MM.1S (cell line): ENCODE data around the gene ALDH1L2.

ENCODE experiments used
- EZH2 ChIP-seq: fragments of 300-600 bp; sonication (generic); optimal IDR thresholded peaks from 2 replicates; pipeline ENCODE3; 2017; ENCODE audit warnings: low read depth, mild to moderate bottlenecking, antibody characterized with exemption, low read length, mixed read lengths
- TF ChIP-seq, protein P1 (sequence below): fragments of 300-600 bp; sonication (generic); IDR thresholded peaks from 2 replicates; pipeline ENCODE4 v1.5.1; 2016; ENCODE audit warnings: antibody characterized with exemption, low read length, mixed read lengths

DNA sequence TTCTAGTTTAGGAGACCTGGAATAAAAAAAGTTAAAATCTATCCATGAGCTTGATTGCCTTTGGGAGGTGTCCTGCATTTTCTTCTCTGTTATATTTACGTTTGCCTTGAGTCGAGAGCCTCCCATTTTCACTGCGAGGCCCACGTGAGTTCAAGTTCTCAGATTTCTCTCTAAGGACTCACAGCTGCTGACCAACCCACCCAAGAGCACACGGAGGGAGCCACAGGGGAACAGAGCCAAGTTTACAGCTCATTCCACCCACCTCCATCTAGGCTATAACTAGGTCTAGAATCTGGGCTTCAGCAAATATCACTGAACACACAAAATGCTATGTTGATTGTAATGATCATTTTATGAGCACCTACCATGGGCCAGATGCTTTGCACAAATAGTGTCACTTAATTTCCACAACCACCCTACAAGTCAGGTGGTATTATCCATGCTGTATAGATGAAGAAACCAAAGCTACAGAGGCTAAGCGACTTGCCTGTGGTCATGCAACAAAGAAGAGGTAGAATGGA lies 16.7 kb downstream of the ALDH1L2 start:
- TF ChIP-seq, protein P1, sequence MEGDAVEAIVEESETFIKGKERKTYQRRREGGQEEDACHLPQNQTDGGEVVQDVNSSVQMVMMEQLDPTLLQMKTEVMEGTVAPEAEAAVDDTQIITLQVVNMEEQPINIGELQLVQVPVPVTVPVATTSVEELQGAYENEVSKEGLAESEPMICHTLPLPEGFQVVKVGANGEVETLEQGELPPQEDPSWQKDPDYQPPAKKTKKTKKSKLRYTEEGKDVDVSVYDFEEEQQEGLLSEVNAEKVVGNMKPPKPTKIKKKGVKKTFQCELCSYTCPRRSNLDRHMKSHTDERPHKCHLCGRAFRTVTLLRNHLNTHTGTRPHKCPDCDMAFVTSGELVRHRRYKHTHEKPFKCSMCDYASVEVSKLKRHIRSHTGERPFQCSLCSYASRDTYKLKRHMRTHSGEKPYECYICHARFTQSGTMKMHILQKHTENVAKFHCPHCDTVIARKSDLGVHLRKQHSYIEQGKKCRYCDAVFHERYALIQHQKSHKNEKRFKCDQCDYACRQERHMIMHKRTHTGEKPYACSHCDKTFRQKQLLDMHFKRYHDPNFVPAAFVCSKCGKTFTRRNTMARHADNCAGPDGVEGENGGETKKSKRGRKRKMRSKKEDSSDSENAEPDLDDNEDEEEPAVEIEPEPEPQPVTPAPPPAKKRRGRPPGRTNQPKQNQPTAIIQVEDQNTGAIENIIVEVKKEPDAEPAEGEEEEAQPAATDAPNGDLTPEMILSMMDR, result no peak
- TF ChIP-seq EZH2, result no peak
